Measurements from ENCODE around the gene SLFN5. TPM values are rescaled to one million over a fixed set of nuclear protein-coding genes. Genes with fewer than 3 reads are reported as not detected.

The SLFN5 gene
- total and polyA plus RNA-seq, 2 of the 4 experiments (the other 2 are of a cell fraction), result 13.0 to 48.9 TPM

GRCh38 chr17:35297666-35298065 is 54.8 kb downstream of the SLFN5 start:
- ChIA-PET CTCF (no interaction called here), POLR2A (ENCODE audit: unreplicated experiment) (no interaction called here)
- Histone ChIP-seq H3K79me1 (ENCODE audit: low read depth in 1 of 2, low read length in 2 of 2) (no peaks in the 10 kb centered on the region), H3K14ac (replicated peaks; ENCODE audit: low read depth, low read length) (no peak overlapping the region), H3K27me3 (ENCODE audit: control insufficient read depth, insufficient read depth, low read length) (no peaks in the 10 kb centered on the region), H3K9me1 (ENCODE audit: insufficient read depth, low read length) (no peaks in the 10 kb centered on the region), H3K9ac (ENCODE audit: low read depth, low read length) (no peak overlapping the region), H3K4me2 (ENCODE audit: low read depth, low read length) (no peak overlapping the region), H2AFZ (replicated peaks; ENCODE audit: low read length, poor library complexity) (no peak overlapping the region), H3K9me3 (ENCODE audit: control insufficient read depth, insufficient read depth, low read length) (peaks cover 13% of the 10 kb centered on the region), H3K18ac (ENCODE audit: low read depth, low read length) (no peak overlapping the region), H3K4me3 (ENCODE audit: insufficient read depth, low read depth, low read length) (no peak overlapping the region), H2BK20ac (ENCODE audit: low read depth, low read length) (no peak overlapping the region), H4K5ac (ENCODE audit: low read depth, low read length) (no peak overlapping the region), H3K36me3 (ENCODE audit: control insufficient read depth, insufficient read depth, low read length) (no peaks in the 10 kb centered on the region), H4K8ac (ENCODE audit: low read depth in 2 of 2, low read length in 2 of 2) (no peak overlapping the region), H4K91ac (ENCODE audit: insufficient read depth, low read depth, low read length) (no peak overlapping the region), H2BK15ac (ENCODE audit: low read depth, low read length) (no peak overlapping the region), H2BK120ac (ENCODE audit: low read depth, low read length) (no peak overlapping the region), H2AK9ac (replicated peaks; ENCODE audit: low read depth, low read length, poor library complexity) (no peak overlapping the region), H3K23ac (ENCODE audit: low read depth, low read length) (no peak overlapping the region), H3K4me1 (ENCODE audit: control insufficient read depth, insufficient read depth, low read length) (no peaks in the 10 kb centered on the region), H2AK5ac (ENCODE audit: low read depth, low read length) (no peak overlapping the region), H3K27ac (ENCODE audit: insufficient read depth, low read length) (no peak overlapping the region), H3K56ac (ENCODE audit: extremely low read depth, insufficient read depth, low read length) (no peak overlapping the region), H3K4ac (ENCODE audit: low read depth, low read length) (no peak overlapping the region), H4K20me1 (ENCODE audit: insufficient read depth, low read length) (no peaks in the 10 kb centered on the region), H2BK5ac (ENCODE audit: low read depth, low read length, poor library complexity, severe bottlenecking) (no peak overlapping the region)
- no CpG with 5 or more reads among the region's 2 CpGs for WGBS, 2 experiments (ENCODE audit: extremely low coverage in 2 of 2, insufficient read length in 1 of 2)
- intact Hi-C loops (cut with micrococcal nuclease) (loop anchor here (10.0 kb wide), 1 partner anchor 103 kb away; the partner anchor contains the start of gene SLC35G3), dilution Hi-C loops (cut with HindIII; ENCODE audit: low sequenced_read_pairs, unreplicated experiment) (no loop called here), in situ Hi-C loops (cut with MboI; ENCODE audit: low sequenced_read_pairs) (no loop called here)
- BruUV-seq (replicated peaks), result no TSS peak
- ATAC-seq (ENCODE audit: low read depth), result peak; percentile 54; the same call in 1 of the 2 replicates
- TF ChIP-seq MAZ (IDR thresholded peaks at IDR 0.05; ENCODE audit: borderline replicate concordance, low read depth, low read length) (no peak), ELK1 (IDR thresholded peaks at IDR 0.05; ENCODE audit: borderline replicate concordance, low read depth, low read length) (no peak), CHD1 (IDR thresholded peaks at IDR 0.05; ENCODE audit: low read depth, low read length) (no peak), RAD21 (IDR thresholded peaks at IDR 0.05; ENCODE audit: low read length) (no peak), BHLHE40 (IDR thresholded peaks at IDR 0.05; ENCODE audit: low read depth, low read length) (no peak), CEBPB (IDR thresholded peaks at IDR 0.05; ENCODE audit: low read depth, low read length) (no peak), NFE2L2 (IDR thresholded peaks at IDR 0.05; ENCODE audit: low read depth, low read length) (no peak), RFX5 (IDR thresholded peaks at IDR 0.05; ENCODE audit: low read depth, low read length) (no peak), MXI1 (IDR thresholded peaks at IDR 0.05; ENCODE audit: borderline replicate concordance, low read depth, low read length) (no peak), CTCF (conservative IDR thresholded peaks at IDR 0.05; ENCODE audit: low read depth, low read length) (no peak), USF2 (IDR thresholded peaks at IDR 0.05; ENCODE audit: low read depth, low read length) (no peak), MAFK (IDR thresholded peaks at IDR 0.05; ENCODE audit: low read depth, low read length) (no peak), SMC3 (IDR thresholded peaks at IDR 0.05; ENCODE audit: low read depth, low read length) (no peak), POLR2A (IDR thresholded peaks at IDR 0.05; ENCODE audit: low read depth, low read length) (no peak), RCOR1 (IDR thresholded peaks at IDR 0.05; ENCODE audit: insufficient replicate concordance, low read length) (no peak), FOS (IDR thresholded peaks at IDR 0.05; ENCODE audit: low read depth, low read length) (no peak)
- no peak for DNase-seq
